Measurements from ENCODE around the gene MGP. TPM values are rescaled to one million over a fixed set of nuclear protein-coding genes. Genes with fewer than 3 reads are reported as not detected.
A peak's percentile ranks its signal among the peaks of the same experiment; 100 is the strongest.

MGP gene
- total and polyA plus RNA-seq, 3 experiments from 2014 or later = not detected

DNA sequence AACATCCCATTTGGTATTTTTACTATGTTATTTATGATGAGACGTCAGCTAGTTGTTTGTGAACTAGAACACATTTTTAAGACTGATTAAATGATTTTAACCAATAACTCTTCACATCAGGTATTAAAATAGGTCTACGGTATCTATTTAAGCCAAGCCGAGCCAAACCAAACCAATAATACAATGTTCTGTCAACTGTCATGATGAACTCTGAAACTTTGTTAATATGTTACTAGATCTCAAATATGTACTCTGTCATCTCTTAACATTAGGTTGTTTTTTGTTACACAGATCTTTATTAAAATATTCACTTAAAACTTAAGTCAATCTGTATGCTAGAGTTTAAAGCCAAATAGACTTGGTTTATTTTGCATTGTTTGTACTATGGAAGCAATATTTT lies 43.3 kb downstream of the MGP start:
- Histone ChIP-seq H3K27me3 (ENCODE audit: insufficient read depth, low read length, poor library complexity, severe bottlenecking) (no peaks in the 10 kb centered on the region), H3K27ac (ENCODE audit: low read depth, low read length) (no peak overlapping the region), H3K36me3 (ENCODE audit: insufficient read depth, low read length) (no peaks in the 10 kb centered on the region), H3K9me3 (ENCODE audit: low read length) (no peaks in the 10 kb centered on the region), H3K4me1 (ENCODE audit: insufficient read depth, low read length) (no peaks in the 10 kb centered on the region), H3K4me3 (ENCODE audit: low read length) (no peak overlapping the region)
- POLR2A ChIA-PET = no interaction called here
- Mint-ChIP-seq H3K4me3 (no peak overlapping the region), H3K27ac (no peak overlapping the region), H3K9me3 (no peaks in the 10 kb centered on the region), H3K36me3 (peaks cover 0 to 7% (median 0%) of the 10 kb centered on the region in 3 donors), H3K27me3 (peaks cover 8 to 42% of the 10 kb centered on the region in 2 donors), H3K4me1 (peaks cover 0 to 4% (median 3%) of the 10 kb centered on the region in 3 donors)
- DNase-seq = no peak
- CTCF ChIA-PET = no interaction called here

DNA sequence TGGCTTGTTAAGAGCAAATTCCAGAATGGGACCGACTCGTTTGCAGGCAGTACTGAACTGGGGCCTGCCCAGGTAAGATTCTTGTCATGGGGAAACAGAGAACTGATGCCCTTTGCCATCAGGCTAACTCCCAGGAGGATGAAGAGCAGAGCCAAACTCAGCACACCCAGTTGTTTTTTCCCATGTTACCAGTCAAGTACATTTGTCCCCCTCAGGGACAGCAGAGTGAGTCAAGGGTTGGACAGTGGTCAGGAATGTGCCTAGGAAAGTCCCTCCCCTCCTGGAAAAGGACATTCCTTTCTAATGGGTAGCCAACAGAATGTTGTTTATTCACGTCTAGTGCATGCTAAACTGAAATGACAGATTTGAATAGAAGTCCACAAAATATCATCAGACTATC lies 43.9 kb downstream of the MGP start:
- Histone ChIP-seq H3K36me3 (ENCODE audit: insufficient read depth, low read length) (no peaks in the 10 kb centered on the region), H3K4me3 (ENCODE audit: low read length) (no peak overlapping the region), H3K27ac (ENCODE audit: low read depth, low read length) (no peak overlapping the region), H3K9me3 (ENCODE audit: low read length) (no peaks in the 10 kb centered on the region), H3K27me3 (ENCODE audit: insufficient read depth, low read length, poor library complexity, severe bottlenecking) (no peaks in the 10 kb centered on the region), H3K4me1 (ENCODE audit: insufficient read depth, low read length) (no peaks in the 10 kb centered on the region)
- peaks cover 0 to 4% (median 3%) of the 10 kb centered on the region in 3 donors for H3K4me1 Mint-ChIP-seq
- CTCF ChIA-PET = no interaction called here
- no peak overlapping the region for H3K4me3 Mint-ChIP-seq
- no peak overlapping the region for H3K27ac Mint-ChIP-seq
- no peak for DNase-seq
- H3K36me3 Mint-ChIP-seq = peaks cover 0 to 7% (median 0%) of the 10 kb centered on the region in 3 donors
- H3K9me3 Mint-ChIP-seq = no peaks in the 10 kb centered on the region
- peaks cover 8 to 47% of the 10 kb centered on the region in 2 donors for H3K27me3 Mint-ChIP-seq
- POLR2A ChIA-PET = no interaction called here

DNA sequence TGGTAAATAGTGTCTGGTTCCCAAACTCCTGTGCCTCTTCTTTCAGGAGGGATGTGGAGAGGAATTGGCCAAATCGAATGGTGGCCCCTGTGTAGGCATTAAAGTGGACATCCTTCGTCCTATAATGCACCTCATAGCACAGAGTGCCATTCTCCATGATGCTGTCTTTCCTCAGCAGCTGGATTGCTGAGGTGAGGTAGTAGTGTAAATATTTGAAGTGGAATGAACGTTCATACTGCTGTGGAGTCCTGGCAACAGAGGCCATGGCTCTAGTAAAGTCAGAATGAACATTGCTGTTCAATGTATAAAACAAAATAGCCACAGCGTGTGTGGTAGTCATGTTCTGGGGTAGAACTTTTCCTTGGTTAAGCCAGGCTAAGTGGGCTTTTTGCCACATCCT lies 45.0 kb downstream of the MGP start:
- H3K9me3 ChIP-seq (ENCODE audit: low read length) = no peaks in the 10 kb centered on the region
- peaks cover 0 to 7% (median 0%) of the 10 kb centered on the region in 3 donors for H3K36me3 Mint-ChIP-seq
- H3K9me3 Mint-ChIP-seq = no peaks in the 10 kb centered on the region
- ChIA-PET CTCF (interaction anchor here (1.0 to 1.5 kb wide), 2 partner anchors 116 to 155 kb away, joined by 4 read pairs; no protein-coding TSS in a partner anchor), POLR2A (no interaction called here)
- H3K27ac Mint-ChIP-seq = no peak overlapping the region
- no peaks in the 10 kb centered on the region for H3K36me3 ChIP-seq (ENCODE audit: insufficient read depth, low read length)
- no peak overlapping the region for H3K4me3 ChIP-seq (ENCODE audit: low read length)
- H3K27me3 ChIP-seq (ENCODE audit: insufficient read depth, low read length, poor library complexity, severe bottlenecking) = no peaks in the 10 kb centered on the region
- H3K4me1 ChIP-seq (ENCODE audit: insufficient read depth, low read length) = no peaks in the 10 kb centered on the region
- peaks cover 0 to 4% (median 2%) of the 10 kb centered on the region in 3 donors for H3K4me1 Mint-ChIP-seq
- H3K27me3 Mint-ChIP-seq = peaks cover 8 to 56% of the 10 kb centered on the region in 2 donors
- no peak for DNase-seq
- no peak overlapping the region for H3K27ac ChIP-seq (ENCODE audit: low read depth, low read length)
- no peak overlapping the region for H3K4me3 Mint-ChIP-seq

DNA sequence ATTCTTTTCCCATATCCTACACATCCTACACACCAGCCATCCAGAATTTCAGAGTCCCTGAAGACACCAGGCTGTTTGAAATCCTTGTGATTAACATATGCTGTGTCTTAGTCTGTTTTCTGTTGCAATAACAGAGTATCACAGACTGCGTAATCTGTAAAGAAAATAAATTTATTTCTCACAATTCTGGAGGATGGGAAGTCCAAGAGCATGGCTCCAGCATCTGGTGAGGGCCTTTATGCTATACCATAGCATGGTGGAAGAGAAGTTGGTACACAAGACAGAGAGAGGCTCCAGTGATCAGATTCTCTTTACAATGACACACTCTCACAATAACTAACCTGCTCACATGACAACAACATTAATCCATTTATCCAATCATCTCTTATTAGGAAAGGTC lies 46.4 kb downstream of the MGP start:
- H3K4me1 ChIP-seq (ENCODE audit: insufficient read depth, low read length) = no peaks in the 10 kb centered on the region
- H3K9me3 Mint-ChIP-seq = no peaks in the 10 kb centered on the region
- no peaks in the 10 kb centered on the region for H3K4me1 Mint-ChIP-seq

DNA sequence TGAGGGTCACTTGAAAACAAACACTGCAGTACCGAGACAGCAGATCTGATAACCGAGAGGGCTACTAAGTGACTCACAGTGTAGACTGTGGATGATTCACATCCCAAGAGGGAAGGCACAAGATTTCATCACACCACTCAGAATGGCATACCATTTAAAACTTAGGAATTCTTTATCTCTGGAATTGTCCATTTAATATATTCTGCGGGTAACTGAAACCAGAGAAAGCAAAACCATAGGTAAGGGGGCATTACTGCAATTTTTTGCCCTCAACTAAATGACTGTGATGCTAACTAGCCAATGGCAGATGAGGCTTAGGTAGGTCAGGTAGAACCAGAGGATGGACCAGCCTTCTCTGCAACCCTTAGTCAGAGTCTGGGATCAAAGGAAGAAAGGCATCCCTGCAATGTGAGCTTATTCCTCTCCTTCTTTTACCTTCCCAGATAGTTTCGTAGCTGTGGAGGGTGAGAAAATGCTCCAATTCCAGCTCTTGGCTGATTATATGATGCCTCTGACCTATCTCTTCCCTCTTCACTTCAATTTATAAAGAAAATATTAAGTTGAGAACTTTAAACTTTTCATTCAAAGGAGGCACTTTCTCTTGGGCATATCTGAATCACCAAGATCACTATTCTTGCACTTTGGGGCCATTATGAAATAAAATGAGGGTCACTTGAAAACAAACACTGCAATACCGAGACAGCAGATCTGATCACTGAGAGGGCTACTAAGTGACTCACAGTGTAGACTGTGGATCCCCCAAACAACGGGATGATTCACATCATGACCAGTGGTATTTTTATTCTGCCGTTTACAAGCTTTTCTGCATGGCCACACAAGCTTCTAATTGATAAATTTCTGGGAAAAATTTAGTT lies 49.1 kb downstream of the MGP start:
- no peak for DNase-seq
- ChIA-PET POLR2A (no interaction called here), CTCF (interaction anchor here (1.4 kb wide), 2 partner anchors 100 to 159 kb away, joined by 3 to 4 read pairs; no protein-coding TSS in a partner anchor)
- Mint-ChIP-seq H3K4me1 (no peaks in the 10 kb centered on the region), H3K27me3 (peaks cover 6 to 74% of the 10 kb centered on the region in 2 donors), H3K4me3 (no peak overlapping the region), H3K9me3 (no peaks in the 10 kb centered on the region), H3K27ac (no peak overlapping the region), H3K36me3 (peaks cover 0 to 7% (median 0%) of the 10 kb centered on the region in 3 donors)
- H3K36me3 ChIP-seq (ENCODE audit: insufficient read depth, low read length) = no peaks in the 10 kb centered on the region
- no peaks in the 10 kb centered on the region for H3K4me1 ChIP-seq (ENCODE audit: insufficient read depth, low read length)
- H3K4me3 ChIP-seq (ENCODE audit: low read length) = no peak overlapping the region
- no peaks in the 10 kb centered on the region for H3K27me3 ChIP-seq (ENCODE audit: insufficient read depth, low read length, poor library complexity, severe bottlenecking)
- H3K27ac ChIP-seq (ENCODE audit: low read depth, low read length) = no peak overlapping the region
- H3K9me3 ChIP-seq (ENCODE audit: low read length) = no peaks in the 10 kb centered on the region

More for the DNA sequence above, 46.4 kb downstream of the MGP start:
- Histone ChIP-seq H3K36me3 (ENCODE audit: insufficient read depth, low read length) (no peaks in the 10 kb centered on the region), H3K9me3 (ENCODE audit: low read length) (no peaks in the 10 kb centered on the region), H3K27ac (ENCODE audit: low read depth, low read length) (no peak overlapping the region), H3K27me3 (ENCODE audit: insufficient read depth, low read length, poor library complexity, severe bottlenecking) (no peaks in the 10 kb centered on the region), H3K4me3 (ENCODE audit: low read length) (no peak overlapping the region)
- H3K27me3 Mint-ChIP-seq = peaks cover 6 to 64% of the 10 kb centered on the region in 2 donors
- peaks cover 0 to 7% (median 0%) of the 10 kb centered on the region in 3 donors for H3K36me3 Mint-ChIP-seq
- peak overlapping the region in 1 of 8 donors; percentile 70 for H3K27ac Mint-ChIP-seq
- ChIA-PET CTCF (interaction anchor here (1.1 kb wide), 1 partner anchor 382 kb away, joined by 3 read pairs; the partner anchor contains the start of gene RERG), POLR2A (no interaction called here)
- no peak overlapping the region for H3K4me3 Mint-ChIP-seq
- DNase-seq = no peak

DNA sequence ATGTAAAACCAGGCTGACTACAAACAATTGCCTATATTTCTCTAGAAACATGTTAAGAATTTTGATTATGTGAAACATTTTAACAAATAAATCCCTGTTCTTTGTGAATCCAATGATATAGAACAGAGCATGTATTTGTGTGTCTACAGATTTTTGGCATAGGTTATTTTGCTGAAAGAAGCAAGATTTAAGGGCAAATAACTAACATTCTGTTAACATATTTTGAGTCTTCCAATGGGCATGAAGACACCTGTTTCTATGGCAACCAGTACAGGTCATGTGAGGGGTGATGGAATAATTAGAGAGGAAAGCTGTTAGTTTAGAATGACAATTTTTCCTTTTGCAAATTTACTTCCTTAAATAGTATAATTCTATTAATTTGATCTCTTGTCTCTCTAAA lies 51.1 kb downstream of the MGP start:
- H3K27ac Mint-ChIP-seq = no peak overlapping the region
- Histone ChIP-seq H3K9me3 (ENCODE audit: low read length) (no peaks in the 10 kb centered on the region), H3K27ac (ENCODE audit: low read depth, low read length) (no peak overlapping the region), H3K36me3 (ENCODE audit: insufficient read depth, low read length) (no peaks in the 10 kb centered on the region), H3K4me3 (ENCODE audit: low read length) (no peak overlapping the region), H3K27me3 (ENCODE audit: insufficient read depth, low read length, poor library complexity, severe bottlenecking) (no peaks in the 10 kb centered on the region), H3K4me1 (ENCODE audit: insufficient read depth, low read length) (no peaks in the 10 kb centered on the region)
- POLR2A ChIA-PET = no interaction called here
- CTCF ChIA-PET = no interaction called here
- H3K36me3 Mint-ChIP-seq = peaks cover 0 to 6% (median 0%) of the 10 kb centered on the region in 3 donors
- no peaks in the 10 kb centered on the region for H3K4me1 Mint-ChIP-seq
- DNase-seq = no peak
- H3K4me3 Mint-ChIP-seq = no peak overlapping the region
- H3K27me3 Mint-ChIP-seq = peaks cover 9 to 65% of the 10 kb centered on the region in 2 donors
- no peaks in the 10 kb centered on the region for H3K9me3 Mint-ChIP-seq

DNA sequence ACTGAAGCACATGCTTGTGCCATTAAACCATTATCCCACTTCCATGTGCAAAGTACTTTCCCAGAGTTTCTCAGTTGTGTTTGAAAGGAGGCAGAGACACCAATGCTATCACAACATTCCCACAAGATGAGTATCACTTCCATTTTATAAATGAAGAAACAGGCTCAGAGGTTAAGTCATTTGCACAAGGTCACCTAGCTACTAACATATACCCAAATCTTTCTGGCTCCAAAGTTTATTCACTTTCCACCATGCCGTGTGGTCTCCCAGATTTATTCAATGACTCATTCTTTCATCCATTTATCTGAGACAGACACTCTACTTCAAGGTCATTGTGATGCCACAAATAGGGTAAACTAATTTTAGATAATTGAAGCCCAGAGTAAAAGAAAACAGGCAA lies 51.7 kb downstream of the MGP start:
- ChIA-PET POLR2A (no interaction called here), CTCF (no interaction called here)
- Histone ChIP-seq H3K27me3 (ENCODE audit: insufficient read depth, low read length, poor library complexity, severe bottlenecking) (no peaks in the 10 kb centered on the region), H3K27ac (ENCODE audit: low read depth, low read length) (no peak overlapping the region), H3K36me3 (ENCODE audit: insufficient read depth, low read length) (no peaks in the 10 kb centered on the region), H3K4me1 (ENCODE audit: insufficient read depth, low read length) (no peaks in the 10 kb centered on the region), H3K9me3 (ENCODE audit: low read length) (no peaks in the 10 kb centered on the region), H3K4me3 (ENCODE audit: low read length) (no peak overlapping the region)
- H3K27ac Mint-ChIP-seq = no peak overlapping the region
- no peaks in the 10 kb centered on the region for H3K4me1 Mint-ChIP-seq
- peaks cover 4 to 59% of the 10 kb centered on the region in 2 donors for H3K27me3 Mint-ChIP-seq
- H3K9me3 Mint-ChIP-seq = no peaks in the 10 kb centered on the region
- H3K4me3 Mint-ChIP-seq = no peak overlapping the region
- DNase-seq = no peak
- H3K36me3 Mint-ChIP-seq = peaks cover 0 to under 1% (median 0%) of the 10 kb centered on the region in 3 donors

DNA sequence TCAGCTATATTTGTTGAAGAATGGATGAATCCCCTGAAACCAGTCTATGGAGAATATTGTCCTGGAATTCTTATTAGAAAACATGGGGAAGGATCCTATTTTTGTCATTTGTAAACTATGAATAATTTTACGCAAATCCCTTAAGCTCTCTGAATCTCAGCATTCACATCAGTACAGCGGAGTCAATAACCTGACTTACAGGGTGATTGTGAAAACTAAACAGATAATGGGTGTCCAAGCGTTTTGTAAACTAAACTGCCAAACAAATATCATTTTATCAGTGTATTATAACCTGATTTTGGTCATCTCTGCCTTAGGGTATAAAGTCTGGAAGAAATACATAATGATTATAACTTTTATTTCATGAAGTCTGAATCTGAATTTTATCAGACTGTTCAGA lies 52.3 kb downstream of the MGP start:
- H3K27ac ChIP-seq (ENCODE audit: low read depth, low read length) = no peak overlapping the region
- no peaks in the 10 kb centered on the region for H3K36me3 Mint-ChIP-seq
- no peaks in the 10 kb centered on the region for H3K9me3 Mint-ChIP-seq
- no peak for DNase-seq
- H3K9me3 ChIP-seq (ENCODE audit: low read length) = no peaks in the 10 kb centered on the region
- H3K36me3 ChIP-seq (ENCODE audit: insufficient read depth, low read length) = no peaks in the 10 kb centered on the region
- H3K27me3 Mint-ChIP-seq = peaks cover 7 to 53% of the 10 kb centered on the region in 2 donors
- no peak overlapping the region for H3K4me3 ChIP-seq (ENCODE audit: low read length)
- H3K27me3 ChIP-seq (ENCODE audit: insufficient read depth, low read length, poor library complexity, severe bottlenecking) = no peaks in the 10 kb centered on the region
- POLR2A ChIA-PET = no interaction called here
- H3K4me1 ChIP-seq (ENCODE audit: insufficient read depth, low read length) = no peaks in the 10 kb centered on the region
- no peak overlapping the region for H3K27ac Mint-ChIP-seq
- CTCF ChIA-PET = no interaction called here
- no peaks in the 10 kb centered on the region for H3K4me1 Mint-ChIP-seq
- H3K4me3 Mint-ChIP-seq = no peak overlapping the region
